GM12873 (cell line): Measurements from ENCODE around the gene GTSF1L.

Experiments used
- TF ChIP-seq, protein P1 (sequence below): IDR thresholded peaks from 2 replicates; pipeline ENCODE4 v1.5.1; 2012; ENCODE audit warnings: low read depth, mild to moderate bottlenecking, moderate library complexity, low read length, control low read depth; ENCODE audit not compliant: insufficient read depth; ENCODE audit errors: missing control alignments

The GTSF1L gene

GRCh38 chr20:43727980-43728590, 1.3 kb upstream of the GTSF1L start:
- TF ChIP-seq, protein P1, sequence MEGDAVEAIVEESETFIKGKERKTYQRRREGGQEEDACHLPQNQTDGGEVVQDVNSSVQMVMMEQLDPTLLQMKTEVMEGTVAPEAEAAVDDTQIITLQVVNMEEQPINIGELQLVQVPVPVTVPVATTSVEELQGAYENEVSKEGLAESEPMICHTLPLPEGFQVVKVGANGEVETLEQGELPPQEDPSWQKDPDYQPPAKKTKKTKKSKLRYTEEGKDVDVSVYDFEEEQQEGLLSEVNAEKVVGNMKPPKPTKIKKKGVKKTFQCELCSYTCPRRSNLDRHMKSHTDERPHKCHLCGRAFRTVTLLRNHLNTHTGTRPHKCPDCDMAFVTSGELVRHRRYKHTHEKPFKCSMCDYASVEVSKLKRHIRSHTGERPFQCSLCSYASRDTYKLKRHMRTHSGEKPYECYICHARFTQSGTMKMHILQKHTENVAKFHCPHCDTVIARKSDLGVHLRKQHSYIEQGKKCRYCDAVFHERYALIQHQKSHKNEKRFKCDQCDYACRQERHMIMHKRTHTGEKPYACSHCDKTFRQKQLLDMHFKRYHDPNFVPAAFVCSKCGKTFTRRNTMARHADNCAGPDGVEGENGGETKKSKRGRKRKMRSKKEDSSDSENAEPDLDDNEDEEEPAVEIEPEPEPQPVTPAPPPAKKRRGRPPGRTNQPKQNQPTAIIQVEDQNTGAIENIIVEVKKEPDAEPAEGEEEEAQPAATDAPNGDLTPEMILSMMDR, result no peak

DNA sequence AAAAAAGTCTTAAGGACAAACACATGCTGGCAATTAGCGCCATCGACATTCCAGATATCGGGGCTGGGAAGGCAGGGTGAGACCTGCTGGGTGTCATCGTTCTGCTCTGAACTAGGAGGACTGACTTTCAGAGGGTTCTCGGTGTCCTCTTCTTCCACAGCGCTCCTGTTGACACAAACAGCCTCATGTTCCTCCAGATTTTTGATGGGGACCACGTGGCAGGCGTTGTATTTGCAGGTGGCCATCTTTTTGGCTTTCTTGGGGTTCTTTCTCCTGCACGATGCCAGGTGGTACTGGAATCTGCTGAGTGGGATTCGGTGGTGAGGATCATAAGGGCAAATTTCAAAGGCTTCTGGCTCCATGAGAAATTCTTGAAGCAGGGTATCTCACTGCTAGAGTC, 469 bp downstream of the GTSF1L start:
- TF ChIP-seq, protein P1, result no peak

- TF ChIP-seq, protein P1, result no peak
Measured at GRCh38 chr20:43725666-43726065, 1.1 kb downstream of the GTSF1L start.

- TF ChIP-seq, protein P1, result no peak
Measured at GRCh38 chr20:43724383-43724782, 2.4 kb downstream of the GTSF1L start.

GRCh38 chr20:43723735-43724134, 3.1 kb downstream of the GTSF1L start:
- TF ChIP-seq, protein P1, result no peak

DNA sequence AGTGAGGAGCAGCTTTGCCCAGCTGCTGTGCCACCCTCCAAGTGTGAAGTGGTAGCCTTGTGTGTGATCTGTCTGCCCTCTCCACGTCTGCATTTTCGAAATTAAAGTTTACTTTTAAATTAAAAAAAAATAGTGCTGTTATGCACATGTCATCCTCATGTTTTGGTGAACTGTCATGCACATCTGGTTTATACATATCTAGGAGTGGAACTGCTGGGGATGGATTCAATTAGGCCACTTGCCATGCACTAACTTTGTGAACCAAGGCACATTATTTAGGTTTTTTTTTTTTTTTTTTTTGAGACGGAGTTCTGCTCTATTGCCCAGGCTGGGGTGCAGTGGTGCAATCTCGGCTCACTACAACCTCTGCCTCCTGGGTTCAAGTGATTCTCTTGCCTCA, 3.6 kb downstream of the GTSF1L start:
- TF ChIP-seq, protein P1, result no peak

- TF ChIP-seq, protein P1, result no peak
Measured at GRCh38 chr20:43722153-43722505, 4.7 kb downstream of the GTSF1L start.
